ENCODE measurements around the gene IL1RAPL2. TPM values are rescaled to one million over a fixed set of nuclear protein-coding genes. Genes with fewer than 3 reads are reported as not detected.

IL1RAPL2 gene
- total RNA-seq, 1 donor from 2014 or later, result not detected

GRCh38 chrX:105451401-105451800, 885.4 kb downstream of the IL1RAPL2 start:
- H3K36me3 ChIP-seq, result no peaks in the 10 kb centered on the region
- no peaks in the 10 kb centered on the region for H3K4me1 ChIP-seq
- no peak overlapping the region for H3K27ac ChIP-seq (replicated peaks)
- no peak overlapping the region for H3K4me3 ChIP-seq
- H3K27me3 ChIP-seq (ENCODE audit: low read depth), result no peaks in the 10 kb centered on the region
- intact Hi-C loops (cut with micrococcal nuclease), result no loop called here
- DNase-seq, result no peak
- H3K9me3 ChIP-seq (replicated peaks), result no peaks in the 10 kb centered on the region
- no peak for TF ChIP-seq CTCF (IDR thresholded peaks at IDR 0.05; ENCODE audit: borderline replicate concordance)

- no peak overlapping the region for H3K4me3 ChIP-seq
- no peak overlapping the region for H3K27ac ChIP-seq (replicated peaks)
- no peak for TF ChIP-seq CTCF (IDR thresholded peaks at IDR 0.05; ENCODE audit: borderline replicate concordance)
- H3K9me3 ChIP-seq (replicated peaks), result no peaks in the 10 kb centered on the region
- no peaks in the 10 kb centered on the region for H3K27me3 ChIP-seq (ENCODE audit: low read depth)
- intact Hi-C loops (cut with micrococcal nuclease), result no loop called here
- no peaks in the 10 kb centered on the region for H3K36me3 ChIP-seq
- H3K4me1 ChIP-seq, result no peaks in the 10 kb centered on the region
- DNase-seq, result no peak
These were observed 892.8 kb downstream of the IL1RAPL2 start for GRCh38 chrX:105458846-105459245.

- Histone ChIP-seq H3K36me3 (no peaks in the 10 kb centered on the region), H3K27ac (replicated peaks) (no peak overlapping the region), H3K9me3 (replicated peaks) (no peaks in the 10 kb centered on the region), H3K27me3 (ENCODE audit: low read depth) (no peaks in the 10 kb centered on the region), H3K4me3 (no peak overlapping the region), H3K4me1 (no peaks in the 10 kb centered on the region)
- no peak for TF ChIP-seq CTCF (IDR thresholded peaks at IDR 0.05; ENCODE audit: borderline replicate concordance)
- no peak for DNase-seq
- intact Hi-C loops (cut with micrococcal nuclease), result no loop called here
These were observed 894.4 kb downstream of the IL1RAPL2 start for GRCh38 chrX:105460376-105460775.

GRCh38 chrX:105461016-105461415, 895.0 kb downstream of the IL1RAPL2 start:
- Histone ChIP-seq H3K27ac (replicated peaks) (no peak overlapping the region), H3K27me3 (ENCODE audit: low read depth) (no peaks in the 10 kb centered on the region), H3K9me3 (replicated peaks) (no peaks in the 10 kb centered on the region), H3K4me1 (no peaks in the 10 kb centered on the region), H3K4me3 (no peak overlapping the region), H3K36me3 (no peaks in the 10 kb centered on the region)
- no peak for TF ChIP-seq CTCF (IDR thresholded peaks at IDR 0.05; ENCODE audit: borderline replicate concordance)
- DNase-seq, result no peak
- intact Hi-C loops (cut with micrococcal nuclease), result no loop called here

GRCh38 chrX:105462186-105462585, 896.2 kb downstream of the IL1RAPL2 start:
- H3K36me3 ChIP-seq, result no peaks in the 10 kb centered on the region
- H3K9me3 ChIP-seq (replicated peaks), result no peaks in the 10 kb centered on the region
- intact Hi-C loops (cut with micrococcal nuclease), result no loop called here
- TF ChIP-seq CTCF (IDR thresholded peaks at IDR 0.05; ENCODE audit: borderline replicate concordance), result no peak
- H3K27ac ChIP-seq (replicated peaks), result no peak overlapping the region
- H3K4me1 ChIP-seq, result no peaks in the 10 kb centered on the region
- no peak for DNase-seq
- no peaks in the 10 kb centered on the region for H3K27me3 ChIP-seq (ENCODE audit: low read depth)
- no peak overlapping the region for H3K4me3 ChIP-seq

GRCh38 chrX:105463473-105463872, 897.5 kb downstream of the IL1RAPL2 start:
- no peak for TF ChIP-seq CTCF (IDR thresholded peaks at IDR 0.05; ENCODE audit: borderline replicate concordance)
- H3K4me1 ChIP-seq, result no peaks in the 10 kb centered on the region
- no peak overlapping the region for H3K4me3 ChIP-seq
- DNase-seq, result no peak
- H3K27me3 ChIP-seq (ENCODE audit: low read depth), result no peaks in the 10 kb centered on the region
- no peaks in the 10 kb centered on the region for H3K9me3 ChIP-seq (replicated peaks)
- intact Hi-C loops (cut with micrococcal nuclease), result no loop called here
- H3K27ac ChIP-seq (replicated peaks), result no peak overlapping the region
- no peaks in the 10 kb centered on the region for H3K36me3 ChIP-seq

Data from left ventricle myocardium inferior (tissue), 1 donor.